Forelimb muscle (tissue), 1 donor: Measurements from ENCODE around the gene PLSCR1. TPM values are rescaled to one million over a fixed set of nuclear protein-coding genes. Genes with fewer than 3 reads are reported as not detected.

Experiments
- DNase-seq: peaks from one replicate; pipeline ENCODE4 v3.0.0-alpha.2; 2013; ENCODE audit warnings: low read depth
- polyA plus RNA-seq: library from polyadenylated mRNA; unstranded; fragments of 120-200 nt; gene quantifications from one replicate; pipeline ENCODE4 v1.2.1, GENCODE V29; 2013; ENCODE audit not compliant: insufficient read length

The PLSCR1 gene
- polyA plus RNA-seq, 1 donor: 13.0 TPM

GRCh38 chr3:146473726-146474125, 70.7 kb downstream of the PLSCR1 start:
- DNase-seq: no peak

DNA sequence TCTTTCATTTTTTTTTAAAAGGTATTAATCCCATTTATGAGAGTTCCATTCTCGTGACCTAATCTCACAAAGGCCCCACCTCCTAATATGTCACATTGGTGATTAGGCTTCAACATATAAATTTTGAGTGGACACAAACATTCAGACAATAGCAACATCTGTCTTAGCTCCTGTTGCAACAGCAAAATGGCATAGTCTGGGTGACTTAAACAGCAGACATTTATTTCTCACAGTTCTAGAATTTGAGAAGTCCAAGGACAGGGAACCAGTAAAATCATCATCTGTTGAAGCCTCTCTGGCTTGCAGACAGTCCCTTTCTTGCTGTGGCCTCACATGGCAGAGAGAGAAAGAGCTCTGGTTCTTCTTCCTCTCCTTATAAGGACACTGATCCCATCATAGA, 71.8 kb downstream of the PLSCR1 start:
- DNase-seq: no peak

GRCh38 chr3:146471012-146471411, 73.4 kb downstream of the PLSCR1 start:
- DNase-seq: no peak

- DNase-seq: no peak
Observed at GRCh38 chr3:146470425-146470990, 73.9 kb downstream of the PLSCR1 start.

DNA sequence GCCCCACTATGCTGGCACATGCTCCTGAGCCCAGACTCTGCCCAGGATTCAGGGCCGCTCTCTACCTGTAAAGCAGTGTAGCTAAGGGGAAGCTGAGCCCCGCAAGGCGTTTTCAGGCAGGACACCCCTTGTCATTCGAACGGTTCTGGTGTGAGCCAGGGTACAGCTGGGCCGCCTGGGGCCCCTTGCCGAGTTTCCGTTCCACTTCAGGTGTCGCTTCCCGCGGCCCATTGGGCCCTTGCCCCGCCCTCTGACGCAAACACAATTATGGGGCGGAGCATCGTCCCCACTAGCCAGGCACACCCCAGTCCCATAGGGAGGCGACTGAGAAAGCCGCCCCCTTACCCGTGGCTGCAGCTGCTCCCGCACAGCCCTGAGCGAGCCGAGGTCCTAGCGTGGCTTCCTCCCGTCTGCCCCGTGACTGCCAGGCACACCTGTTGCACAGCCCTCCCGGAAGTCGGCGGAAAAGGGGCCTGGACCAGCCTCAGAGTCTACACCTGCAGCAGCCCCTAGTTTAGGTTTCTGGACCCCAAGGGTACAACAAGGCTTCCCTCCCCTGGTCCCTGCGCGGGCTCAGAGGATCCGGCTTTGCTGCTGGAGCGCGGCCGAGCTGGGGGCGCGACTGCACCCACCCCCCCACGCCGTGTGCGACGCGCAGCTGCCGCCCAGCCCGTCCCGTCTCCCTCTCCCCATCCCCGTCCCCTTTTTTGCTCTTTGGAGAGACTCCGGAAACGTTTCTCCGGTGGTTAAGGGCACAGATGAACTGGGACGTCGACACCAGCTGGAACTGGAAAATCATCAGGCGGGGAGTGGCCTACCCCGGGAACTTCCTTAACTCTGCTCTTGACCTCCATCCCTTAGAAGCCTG, 75.0 kb downstream of the PLSCR1 start, which contains the start of gene PLSCR2:
TSS of gene PLSCR2 (minus strand) at position 412 of the 868 bp plus-strand sequence. CDS start 9,657 bp downstream, outside the sequence.
- DNase-seq: no peak

DNA sequence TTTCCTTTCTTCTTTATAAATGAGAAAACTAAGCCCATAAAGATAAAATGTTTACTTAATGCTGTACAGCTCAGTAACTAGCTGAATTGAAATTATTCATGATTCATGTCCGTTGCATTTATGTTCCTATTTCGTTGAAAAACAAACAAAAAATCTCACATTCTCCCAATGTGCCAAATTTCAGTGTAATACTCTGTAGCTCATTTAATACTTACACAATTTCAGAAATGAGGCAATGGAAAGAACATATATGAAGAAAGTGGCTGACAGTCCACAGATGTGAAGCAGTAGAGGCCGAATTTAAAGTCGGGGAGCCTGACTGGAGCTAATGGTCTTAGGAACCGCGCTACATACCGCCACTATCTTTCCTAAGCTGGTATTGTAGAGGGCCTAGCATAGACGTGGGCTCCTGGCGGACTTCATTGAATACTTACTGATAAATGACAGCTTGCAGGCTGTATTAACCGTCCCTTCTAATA, 75.7 kb downstream of the PLSCR1 start:
- no peak for DNase-seq

DNA sequence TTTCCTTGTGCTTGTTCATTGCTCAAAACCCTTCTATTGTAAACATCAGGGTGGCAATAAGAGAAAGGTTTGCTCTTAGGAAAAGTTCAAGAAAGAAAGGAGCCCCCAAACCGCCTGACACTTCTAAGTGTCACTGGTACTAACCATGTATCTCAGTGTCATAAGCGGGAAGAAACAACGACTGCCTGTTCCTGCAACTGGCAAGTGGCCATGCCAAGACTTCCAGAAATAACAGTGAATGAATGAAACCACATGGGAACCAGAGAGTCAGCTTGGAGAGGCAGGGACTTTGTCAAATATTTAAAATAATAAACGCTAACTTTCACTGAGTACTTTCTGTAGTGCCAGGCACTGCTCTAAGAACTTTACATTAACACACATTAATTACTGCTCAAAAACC, 76.2 kb downstream of the PLSCR1 start:
- no peak for DNase-seq

DNA sequence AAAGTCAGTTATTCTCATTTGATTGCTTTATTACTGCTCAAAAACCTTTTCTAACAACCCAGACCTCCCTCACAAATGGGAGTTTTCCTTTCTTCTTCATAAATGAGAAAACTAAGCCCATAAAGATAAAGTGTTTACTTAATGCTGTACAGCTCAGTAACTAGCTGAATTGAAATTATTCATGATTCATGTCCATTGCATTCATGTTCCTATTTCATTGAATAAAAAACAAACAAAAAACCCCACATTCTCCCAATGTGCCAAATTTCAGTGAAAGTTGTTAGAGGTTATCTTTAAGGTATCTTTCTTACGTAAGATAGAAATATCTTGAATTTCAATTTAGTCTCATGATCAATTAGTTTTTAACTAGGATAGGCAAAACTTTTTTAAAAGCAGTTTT, 77.8 kb downstream of the PLSCR1 start:
- DNase-seq: no peak

DNA sequence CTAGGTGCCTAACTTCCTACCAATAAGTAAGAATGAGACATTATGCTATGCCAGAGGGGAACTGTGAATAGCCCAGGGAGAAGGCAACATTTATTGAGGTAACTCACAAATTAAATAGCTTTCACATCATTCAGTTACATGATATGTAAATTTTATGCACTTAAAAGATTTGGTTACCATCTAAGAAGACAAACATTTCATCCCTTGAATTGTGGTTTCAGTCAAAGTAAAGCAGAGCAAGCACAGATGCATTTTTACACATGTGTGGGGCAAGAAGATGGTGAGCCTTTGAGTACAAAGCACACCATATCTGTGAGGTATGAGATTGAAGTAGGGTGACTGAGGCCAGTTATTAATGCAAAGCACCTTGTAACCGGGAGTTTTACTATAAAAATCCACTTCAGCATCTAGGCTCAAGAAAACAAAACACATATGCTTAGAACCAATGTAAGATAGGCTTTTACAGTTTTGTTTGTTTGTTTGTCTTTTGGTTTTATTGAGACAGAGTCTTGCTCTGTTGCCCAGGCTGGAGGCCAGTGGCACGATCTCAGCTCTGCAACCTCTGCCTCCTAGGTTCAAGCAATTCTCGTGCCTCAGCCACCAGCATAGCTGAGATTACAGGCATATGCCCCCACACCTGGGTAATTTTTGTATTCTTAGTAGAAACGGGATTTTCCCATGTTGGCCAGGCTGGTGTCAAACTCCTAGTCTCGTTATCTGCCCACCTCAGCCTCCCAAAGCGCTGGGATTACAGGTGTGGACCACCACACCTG, 78.5 kb downstream of the PLSCR1 start:
- no peak for DNase-seq

Other genes starting within 250 kb of the PLSCR1 start
- gene PLSCR2, start 75.0 kb downstream of the PLSCR1 start, polyA plus RNA-seq: not detected
- not detected for gene PLSCR5, start 60.7 kb upstream of the PLSCR1 start, polyA plus RNA-seq